HCT116 (cell line): ENCODE measurements around the gene SYCE3. TPM values are rescaled to one million over a fixed set of nuclear protein-coding genes. Genes with fewer than 3 reads are reported as not detected.
"Not testable (repeated sequence)": the region's sequence is repeated elsewhere in the genome, so short reads cannot be mapped to it uniquely, and the experiment has no call there.

Source experiments
- ATAC-seq: fragments of 200-7000 bp; cut with Tn5 transposase; 2 replicates; pipeline ENCODE4 v1.9.1; 2020; ENCODE audit warnings: mild to moderate bottlenecking, moderate library complexity
- BruUV-seq: library from RNA; stranded (reverse); fragments of 400-500 nt; replicated peaks from 2 replicates; lab custom pipeline; 2021; lab: Mats Ljungman, UMichigan
- CTCF ChIA-PET: fragments of 300-600 bp; sonication (Branson Sonifier 250); formaldehyde crosslinking; loops from one replicate; lab custom pipeline; 2021; ENCODE audit warnings: antibody characterized with exemption; lab: Charles Lee
- POLR2A ChIA-PET: fragments of 300-600, 350-600 bp; sonication (Branson Sonifier 250); formaldehyde crosslinking; loops from one replicate; lab custom pipeline; 2021; ENCODE audit warnings: antibody characterized with exemption; lab: Charles Lee
- RAD21 ChIA-PET, 2 experiments: fragments of 300-600 bp; sonication (Branson Sonifier 250); formaldehyde crosslinking; loops; one replicate each; lab custom pipeline; 2023; ENCODE audit warnings: low total read pairs in 2 of 2; ENCODE audit not compliant: uncharacterized antibody in 2 of 2, unreplicated experiment in 2 of 2, low non-redundant PET in 1 of 2; lab: Charles Lee
- DNase-seq: peaks from one replicate; pipeline ENCODE4 v3.0.0-alpha.2; 2010; ENCODE audit warnings: low read depth, low spot score
- H2AFZ ChIP-seq: fragments of 200-600 bp; shearing (Covaris generic), sonication (generic); 2 replicates; pipeline ENCODE4 v1.6.1; 2017; ENCODE audit warnings: low read depth, mixed run types, mixed read lengths, antibody characterized with exemption, low read length; ENCODE audit not compliant: poor library complexity, severe bottlenecking
- H3K27ac ChIP-seq: 2 replicates; pipeline ENCODE4 v1.5.1; 2012; ENCODE audit warnings: low read depth, low read length
- H3K27me3 ChIP-seq: fragments of 200-600 bp; sonication (generic); 2 replicates; pipeline ENCODE4 v1.6.1; 2016; ENCODE audit warnings: mixed run types, low read length, mixed read lengths; ENCODE audit not compliant: insufficient read depth
- H3K36me3 ChIP-seq, 2 experiments: fragments of 200-500 bp in 1 of 2; fragments of 200-600 bp in 1 of 2; sonication (Bioruptor generic) in 1 of 2; sonication (generic) in 1 of 2; 2 replicates each; pipeline versions ENCODE4 v1.5.1 to v1.6.1; 2014 to 2016; ENCODE audit warnings: low read length in 2 of 2, inconsistent platforms in 1 of 2, mixed read lengths in 1 of 2, mixed run types in 1 of 2; ENCODE audit not compliant: insufficient read depth in 2 of 2, control insufficient read depth in 1 of 2
- H3K4me1 ChIP-seq, 2 experiments: fragments of 200-600 bp in 1 of 2; sonication (generic) in 1 of 2; 2 replicates each; pipeline versions ENCODE4 v1.5.1 to v1.6.1; 2012 to 2017; ENCODE audit warnings: low read length in 2 of 2, inconsistent platforms in 1 of 2, mild to moderate bottlenecking in 1 of 2, mixed read lengths in 1 of 2, mixed run types in 1 of 2, moderate library complexity in 1 of 2; ENCODE audit not compliant: insufficient read depth in 2 of 2, control insufficient read depth in 1 of 2
- H3K4me2 ChIP-seq: fragments of 200-600 bp; sonication (generic); 2 replicates; pipeline ENCODE4 v1.6.1; 2017; ENCODE audit warnings: mixed run types, low read length, mixed read lengths
- H3K4me3 ChIP-seq, 2 experiments: fragments of 200-600 bp in 1 of 2; sonication (generic) in 1 of 2; replicated peaks in 1 of 2; 2 replicates each; pipeline ENCODE4 v1.5.1; 2011 to 2016; ENCODE audit warnings: low read length in 2 of 2, control low read depth in 1 of 2, low read depth in 1 of 2, mild to moderate bottlenecking in 1 of 2, mixed read lengths in 1 of 2, mixed run types in 1 of 2
- H3K79me2 ChIP-seq: fragments of 200-600 bp; sonication (generic); 2 replicates; pipeline ENCODE4 v1.6.1; 2017; ENCODE audit warnings: mild to moderate bottlenecking, mixed run types, low read length, moderate library complexity, mixed read lengths; ENCODE audit not compliant: insufficient read depth
- H3K9ac ChIP-seq: fragments of 200-600 bp; sonication (generic); 2 replicates; pipeline ENCODE4 v1.6.1; 2016; ENCODE audit warnings: low read length, mixed read lengths
- H3K9me2 ChIP-seq: fragments of 200-600 bp; sonication (generic), shearing (Covaris generic); 2 replicates; pipeline ENCODE4 v1.6.1; 2017; ENCODE audit warnings: mixed run types, mild to moderate bottlenecking, moderate library complexity; ENCODE audit not compliant: insufficient read depth
- H3K9me3 ChIP-seq, 2 experiments: fragments of 200-500 bp in 1 of 2; fragments of 200-600 bp in 1 of 2; sonication (Bioruptor generic) in 1 of 2; sonication (generic) in 1 of 2; 2 replicates each; pipeline ENCODE4 v1.6.1; 2014 to 2017; ENCODE audit warnings: low read length in 2 of 2, mixed read lengths in 2 of 2, inconsistent platforms in 1 of 2, low read depth in 1 of 2, mild to moderate bottlenecking in 1 of 2, mixed run types in 1 of 2, moderate library complexity in 1 of 2; ENCODE audit not compliant: control insufficient read depth in 1 of 2, insufficient read depth in 1 of 2
- H4K20me1 ChIP-seq: fragments of 200-600 bp; sonication (generic), shearing (Covaris generic); 2 replicates; pipeline ENCODE4 v1.6.1; 2017; ENCODE audit warnings: mixed run types, mild to moderate bottlenecking, moderate library complexity; ENCODE audit not compliant: insufficient read depth
- CBX3 ChIP-seq: IDR thresholded peaks from 2 replicates; pipeline ENCODE4 v1.6.1; 2012; ENCODE audit warnings: low read depth
- ELF1 ChIP-seq: IDR thresholded peaks from 2 replicates; pipeline ENCODE4 v1.6.1; 2012; ENCODE audit warnings: low read depth, borderline replicate concordance
- RAD21 ChIP-seq: IDR thresholded peaks from 2 replicates; pipeline ENCODE4 v1.6.1; 2012; ENCODE audit warnings: low read depth, mild to moderate bottlenecking
- SIN3A ChIP-seq: IDR thresholded peaks from 2 replicates; pipeline ENCODE4 v1.6.1; 2012; ENCODE audit warnings: low read depth
- SP1 ChIP-seq: IDR thresholded peaks from 2 replicates; pipeline ENCODE4 v1.6.1; 2012; ENCODE audit warnings: low read depth
- SRF ChIP-seq: IDR thresholded peaks from 2 replicates; pipeline ENCODE4 v1.6.1; 2012; ENCODE audit warnings: low read depth
- TCF7L2 ChIP-seq: IDR thresholded peaks from 2 replicates; pipeline ENCODE4 v1.7.0; 2011; ENCODE audit warnings: borderline replicate concordance, inconsistent platforms; ENCODE audit not compliant: insufficient read depth, insufficient read length; ENCODE audit errors: extremely low read depth
- YY1 ChIP-seq: IDR thresholded peaks from 2 replicates; pipeline ENCODE4 v1.6.1; 2011; ENCODE audit warnings: low read length, low read depth, moderate library complexity, mild to moderate bottlenecking; ENCODE audit not compliant: insufficient replicate concordance; ENCODE audit errors: extremely low read depth
- ZNF274 ChIP-seq: fragments of 200-500 bp; sonication (Bioruptor generic); IDR thresholded peaks from 2 replicates; pipeline ENCODE4 v1.6.1; 2014; ENCODE audit warnings: mild to moderate bottlenecking, low read depth, low read length, inconsistent platforms
- intact Hi-C: fragments of 100-400 bp; cut with micrococcal nuclease; formaldehyde crosslinking; loops from 2 replicates; pipeline ENCODE4 v1.10.0; 2022
- total RNA-seq: library from RNA; stranded (reverse); gene quantifications from one replicate; pipeline ENCODE4 v1.2.1, GENCODE V29; 2021; ENCODE audit not compliant: unreplicated experiment
- TF ChIP-seq, protein P1 (sequence below): IDR thresholded peaks from 2 replicates; pipeline ENCODE4 v1.6.1; 2012; ENCODE audit warnings: low read depth
- TF ChIP-seq, protein P2 (sequence below): IDR thresholded peaks from 2 replicates; pipeline ENCODE4 v1.6.1; 2011; ENCODE audit warnings: mild to moderate bottlenecking, low read length, moderate library complexity; ENCODE audit not compliant: insufficient replicate concordance; ENCODE audit errors: extremely low read depth

SYCE3 gene
- total RNA-seq, 1 experiment from 2014 or later: not detected

DNA sequence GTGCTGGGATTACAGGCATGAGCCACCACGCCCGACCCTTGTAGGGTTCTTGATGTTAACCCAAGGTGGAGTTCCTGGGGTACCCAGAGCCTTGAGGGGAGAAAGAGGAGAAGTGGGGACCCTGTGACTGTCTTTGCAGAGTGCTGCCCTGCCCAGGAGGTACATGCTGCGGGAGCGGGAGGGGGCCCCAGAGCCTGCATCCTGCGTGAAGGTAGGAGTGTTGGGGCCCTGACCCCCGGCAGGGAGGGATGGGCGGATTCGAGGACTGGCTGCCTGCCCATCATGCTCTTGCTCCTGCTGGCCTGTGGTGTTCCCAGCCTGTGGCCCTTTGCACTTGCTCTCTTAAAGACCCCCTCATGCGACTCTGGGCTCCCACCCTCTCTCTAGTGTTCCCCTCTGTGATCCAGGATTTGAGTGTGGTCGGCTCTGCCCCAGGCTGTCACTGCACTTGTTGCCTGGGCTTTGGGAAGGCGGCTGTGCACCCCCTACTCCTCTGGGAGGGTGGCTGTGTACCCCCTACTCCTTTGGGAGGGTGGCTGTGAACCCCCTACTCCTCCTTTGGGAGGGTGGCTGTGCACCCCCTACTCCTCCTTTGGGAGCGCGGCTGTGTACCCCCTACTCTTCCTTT, 41.8 kb downstream of the SYCE3 start:
- no TSS peak for BruUV-seq
- Histone ChIP-seq H3K9me3 (no peaks in the 10 kb centered on the region), H3K9me2 (no peaks in the 10 kb centered on the region), H3K4me3 (no peak overlapping the region), H3K36me3 (peaks cover 7 to 36% of the 10 kb centered on the region in 2 experiments; a peak in 3 of 4 replicates), H3K9ac (no peak overlapping the region), H3K79me2 (peaks cover 44% of the 10 kb centered on the region), H4K20me1 (no peaks in the 10 kb centered on the region), H2AFZ (no peak overlapping the region), H3K4me1 (peaks cover 6 to 18% of the 10 kb centered on the region in 2 experiments; a peak in 3 of 4 replicates), H3K27ac (no peak overlapping the region), H3K4me2 (no peak overlapping the region), H3K27me3 (no peaks in the 10 kb centered on the region)
- POLR2A ChIA-PET: no interaction called here
- ATAC-seq (no peak), DNase-seq (no peak)
- RAD21 ChIA-PET: no interaction called here
- CTCF ChIA-PET: no interaction called here
- TF ChIP-seq, protein P1, sequence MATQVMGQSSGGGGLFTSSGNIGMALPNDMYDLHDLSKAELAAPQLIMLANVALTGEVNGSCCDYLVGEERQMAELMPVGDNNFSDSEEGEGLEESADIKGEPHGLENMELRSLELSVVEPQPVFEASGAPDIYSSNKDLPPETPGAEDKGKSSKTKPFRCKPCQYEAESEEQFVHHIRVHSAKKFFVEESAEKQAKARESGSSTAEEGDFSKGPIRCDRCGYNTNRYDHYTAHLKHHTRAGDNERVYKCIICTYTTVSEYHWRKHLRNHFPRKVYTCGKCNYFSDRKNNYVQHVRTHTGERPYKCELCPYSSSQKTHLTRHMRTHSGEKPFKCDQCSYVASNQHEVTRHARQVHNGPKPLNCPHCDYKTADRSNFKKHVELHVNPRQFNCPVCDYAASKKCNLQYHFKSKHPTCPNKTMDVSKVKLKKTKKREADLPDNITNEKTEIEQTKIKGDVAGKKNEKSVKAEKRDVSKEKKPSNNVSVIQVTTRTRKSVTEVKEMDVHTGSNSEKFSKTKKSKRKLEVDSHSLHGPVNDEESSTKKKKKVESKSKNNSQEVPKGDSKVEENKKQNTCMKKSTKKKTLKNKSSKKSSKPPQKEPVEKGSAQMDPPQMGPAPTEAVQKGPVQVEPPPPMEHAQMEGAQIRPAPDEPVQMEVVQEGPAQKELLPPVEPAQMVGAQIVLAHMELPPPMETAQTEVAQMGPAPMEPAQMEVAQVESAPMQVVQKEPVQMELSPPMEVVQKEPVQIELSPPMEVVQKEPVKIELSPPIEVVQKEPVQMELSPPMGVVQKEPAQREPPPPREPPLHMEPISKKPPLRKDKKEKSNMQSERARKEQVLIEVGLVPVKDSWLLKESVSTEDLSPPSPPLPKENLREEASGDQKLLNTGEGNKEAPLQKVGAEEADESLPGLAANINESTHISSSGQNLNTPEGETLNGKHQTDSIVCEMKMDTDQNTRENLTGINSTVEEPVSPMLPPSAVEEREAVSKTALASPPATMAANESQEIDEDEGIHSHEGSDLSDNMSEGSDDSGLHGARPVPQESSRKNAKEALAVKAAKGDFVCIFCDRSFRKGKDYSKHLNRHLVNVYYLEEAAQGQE: no peak
- TF ChIP-seq SRF (no peak), ELF1 (no peak), ZNF274 (no peak), TCF7L2 (no peak), SIN3A (no peak), SP1 (no peak), CBX3 (no peak), RAD21 (no peak), YY1 (no peak)
- TF ChIP-seq, protein P2, sequence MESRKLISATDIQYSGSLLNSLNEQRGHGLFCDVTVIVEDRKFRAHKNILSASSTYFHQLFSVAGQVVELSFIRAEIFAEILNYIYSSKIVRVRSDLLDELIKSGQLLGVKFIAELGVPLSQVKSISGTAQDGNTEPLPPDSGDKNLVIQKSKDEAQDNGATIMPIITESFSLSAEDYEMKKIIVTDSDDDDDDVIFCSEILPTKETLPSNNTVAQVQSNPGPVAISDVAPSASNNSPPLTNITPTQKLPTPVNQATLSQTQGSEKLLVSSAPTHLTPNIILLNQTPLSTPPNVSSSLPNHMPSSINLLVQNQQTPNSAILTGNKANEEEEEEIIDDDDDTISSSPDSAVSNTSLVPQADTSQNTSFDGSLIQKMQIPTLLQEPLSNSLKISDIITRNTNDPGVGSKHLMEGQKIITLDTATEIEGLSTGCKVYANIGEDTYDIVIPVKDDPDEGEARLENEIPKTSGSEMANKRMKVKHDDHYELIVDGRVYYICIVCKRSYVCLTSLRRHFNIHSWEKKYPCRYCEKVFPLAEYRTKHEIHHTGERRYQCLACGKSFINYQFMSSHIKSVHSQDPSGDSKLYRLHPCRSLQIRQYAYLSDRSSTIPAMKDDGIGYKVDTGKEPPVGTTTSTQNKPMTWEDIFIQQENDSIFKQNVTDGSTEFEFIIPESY: no peak
- intact Hi-C loops: no loop called here

DNA sequence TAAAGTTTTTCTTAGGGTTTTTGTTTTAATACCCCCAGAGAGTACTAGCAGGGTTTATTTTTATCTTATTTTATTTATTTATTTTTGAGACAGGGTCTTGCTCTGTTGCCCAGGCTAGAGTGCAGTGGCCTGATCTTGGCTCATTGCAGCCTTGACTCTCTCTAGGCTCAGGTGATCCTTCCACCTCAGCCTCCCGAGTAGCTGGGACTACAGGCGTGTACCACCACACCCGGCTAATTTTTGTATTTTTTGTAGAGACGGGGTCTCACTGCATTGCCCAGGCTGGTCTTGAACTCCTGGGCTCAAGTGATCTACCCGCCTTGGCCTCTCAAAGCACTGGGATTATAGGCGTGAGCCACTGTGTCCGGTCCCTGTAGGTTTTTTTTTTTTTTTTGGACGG, 42.5 kb downstream of the SYCE3 start:
- H3K27me3 ChIP-seq, POLR2A ChIA-PET, CTCF ChIA-PET, ATAC-seq, DNase-seq, H3K9ac ChIP-seq, H3K9me3 ChIP-seq, RAD21 ChIA-PET, H4K20me1 ChIP-seq, H3K4me3 ChIP-seq, intact Hi-C loops, H2AFZ ChIP-seq, H3K27ac ChIP-seq, H3K9me2 ChIP-seq, H3K4me2 ChIP-seq, BruUV-seq: not testable (repeated sequence)
- Histone ChIP-seq H3K79me2 (peaks cover 48% of the 10 kb centered on the region), H3K36me3 (peaks cover 7 to 36% of the 10 kb centered on the region in 2 experiments; a peak in 3 of 4 replicates), H3K4me1 (peaks cover 6 to 16% of the 10 kb centered on the region in 2 experiments; a peak in 3 of 4 replicates)
